Measurements from ENCODE around the gene KCNH1.
"Not testable (repeated sequence)": the region's sequence is repeated elsewhere in the genome, so short reads cannot be mapped to it uniquely, and the experiment has no call there.

The KCNH1 gene

GRCh38 chr1:210687582-210688279, 446.2 kb downstream of the KCNH1 start:
- no peak for DNase-seq (ENCODE audit: low read depth, low spot score)

- no peak for DNase-seq (ENCODE audit: low read depth, low spot score)
These were observed 447.1 kb downstream of the KCNH1 start for GRCh38 chr1:210686841-210687240.

DNA sequence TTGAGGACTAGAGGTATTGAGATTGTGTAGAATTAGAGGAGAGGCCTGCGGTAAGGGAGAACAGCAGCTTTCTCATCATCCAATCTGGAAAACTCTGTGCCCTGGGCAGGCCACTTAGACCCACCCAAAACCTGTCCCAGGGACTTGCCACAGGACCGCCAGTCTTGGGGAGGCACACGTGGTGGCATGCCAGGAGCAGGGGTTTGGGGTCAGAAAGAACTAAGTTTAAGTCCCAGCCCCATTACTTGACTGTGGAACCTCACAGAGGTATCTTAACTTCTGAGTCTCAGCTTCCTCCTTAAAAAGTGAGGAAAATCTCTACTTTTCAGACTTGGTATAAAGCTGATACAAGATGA, 448.7 kb downstream of the KCNH1 start:
- DNase-seq (ENCODE audit: low read depth, low spot score), result no peak

DNA sequence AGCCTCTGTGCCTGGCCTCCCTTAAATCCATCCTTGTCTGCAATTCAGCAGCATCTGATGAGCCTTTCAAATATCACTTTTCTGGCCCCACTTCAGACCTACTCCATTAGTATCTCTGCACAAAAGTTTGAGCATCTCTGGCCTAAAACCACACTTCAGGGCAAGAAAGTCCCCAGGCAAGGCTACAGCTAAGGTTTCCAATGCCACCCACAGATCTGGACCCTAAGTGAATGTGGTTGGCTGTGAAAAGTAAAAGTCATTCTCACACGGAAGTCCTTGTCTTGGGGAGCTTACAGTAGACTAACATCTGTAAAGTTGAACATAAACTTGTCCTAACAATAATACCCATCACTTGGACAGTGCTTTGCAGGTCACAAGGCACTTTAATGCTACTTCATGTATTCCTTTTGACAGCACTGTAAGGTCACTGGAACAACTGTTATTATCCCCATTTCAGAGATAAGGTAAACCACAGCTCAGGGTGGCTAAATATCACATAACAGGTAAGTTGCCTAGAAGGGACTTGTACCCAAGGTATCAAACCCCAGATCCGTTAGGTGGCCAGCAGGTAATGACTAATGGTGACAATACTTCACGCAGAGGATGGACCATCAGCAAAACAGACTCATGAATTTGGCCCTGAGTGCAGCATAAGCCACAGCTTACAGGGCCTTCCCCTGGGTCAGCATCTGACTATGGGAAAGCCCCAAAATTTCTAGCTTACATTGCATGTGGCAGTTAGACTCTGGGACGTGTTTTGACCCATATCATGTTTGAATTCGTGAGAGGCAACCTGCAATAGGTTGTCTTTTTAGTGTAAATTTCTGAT, 449.3 kb downstream of the KCNH1 start:
- no peak for DNase-seq (ENCODE audit: low read depth, low spot score)

DNA sequence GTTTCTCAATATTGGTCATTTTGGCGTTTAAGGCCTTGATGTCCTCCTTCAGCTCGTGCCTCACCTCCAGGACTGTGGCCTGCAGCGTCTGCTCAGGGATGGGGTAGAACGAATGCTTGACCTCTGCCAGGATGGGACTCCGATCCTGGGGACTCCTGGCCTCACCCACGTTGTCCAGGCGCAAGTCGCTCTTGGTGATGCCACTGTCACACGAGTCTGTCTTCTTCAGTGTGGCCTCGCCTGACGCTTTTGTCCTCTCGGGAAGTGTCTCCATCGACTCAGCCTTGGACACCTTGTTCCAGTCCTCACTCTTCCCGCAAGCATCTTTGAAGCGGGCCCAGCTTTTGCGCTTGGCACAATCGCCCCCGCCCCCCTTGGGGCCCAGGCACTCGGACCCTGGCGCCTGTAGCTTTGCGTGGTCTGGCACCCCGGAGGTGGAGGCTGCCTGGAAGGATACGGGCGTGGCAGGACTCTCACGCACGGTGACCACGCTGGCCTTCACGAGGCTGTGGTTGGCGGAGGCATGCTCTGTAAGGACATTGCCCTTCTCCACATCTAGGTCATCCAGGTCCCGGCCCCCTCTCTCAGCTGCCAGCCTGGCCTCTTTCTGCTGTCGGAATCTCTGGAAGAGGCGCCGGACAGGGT, 450.4 kb downstream of the KCNH1 start:
- DNase-seq (ENCODE audit: low read depth, low spot score), result no peak

GRCh38 chr1:210681158-210681557, 452.8 kb downstream of the KCNH1 start:
- no peak for DNase-seq (ENCODE audit: low read depth, low spot score)

DNA sequence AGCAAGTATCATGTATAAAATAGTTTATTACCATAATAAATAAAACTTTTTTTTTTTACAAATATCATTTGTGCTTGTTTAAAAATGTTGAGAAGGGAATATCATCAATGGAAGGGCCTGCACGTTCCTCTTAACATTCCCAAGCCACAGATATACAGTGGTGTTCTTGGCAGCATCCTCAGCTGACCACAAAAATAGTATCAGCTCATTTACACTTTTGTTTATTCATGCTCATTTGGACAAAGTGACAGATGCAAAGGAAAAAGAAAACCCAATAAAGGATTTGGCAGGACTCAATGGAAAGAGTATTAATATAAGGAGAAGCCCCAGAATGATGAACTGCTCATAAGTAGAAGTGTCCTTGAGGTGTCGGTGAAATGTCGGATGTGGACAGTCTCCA, 455.6 kb downstream of the KCNH1 start:
- DNase-seq (ENCODE audit: low read depth, low spot score), result no peak

DNA sequence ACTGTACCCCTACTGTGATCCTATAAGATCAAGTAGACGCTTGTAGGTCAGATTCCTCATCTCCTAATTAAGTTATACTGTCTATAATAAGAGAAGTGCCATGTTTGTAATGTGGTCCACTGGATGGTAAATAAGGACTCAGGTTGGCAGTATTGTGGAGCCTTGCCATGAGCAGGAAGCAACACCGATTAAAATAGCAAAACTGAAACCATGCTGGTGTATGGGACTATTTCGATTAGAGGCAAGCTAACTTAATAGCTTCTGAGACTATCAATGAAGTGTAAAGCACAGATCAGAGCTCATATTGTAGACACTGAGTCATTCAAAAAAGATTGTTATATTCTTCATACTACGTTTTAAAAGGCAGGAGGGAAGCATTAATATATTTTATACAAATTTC, 456.4 kb downstream of the KCNH1 start:
- no peak for DNase-seq (ENCODE audit: low read depth, low spot score)

- no peak for DNase-seq (ENCODE audit: low read depth, low spot score)
These were observed 457.4 kb downstream of the KCNH1 start for GRCh38 chr1:210676539-210676938.

DNA sequence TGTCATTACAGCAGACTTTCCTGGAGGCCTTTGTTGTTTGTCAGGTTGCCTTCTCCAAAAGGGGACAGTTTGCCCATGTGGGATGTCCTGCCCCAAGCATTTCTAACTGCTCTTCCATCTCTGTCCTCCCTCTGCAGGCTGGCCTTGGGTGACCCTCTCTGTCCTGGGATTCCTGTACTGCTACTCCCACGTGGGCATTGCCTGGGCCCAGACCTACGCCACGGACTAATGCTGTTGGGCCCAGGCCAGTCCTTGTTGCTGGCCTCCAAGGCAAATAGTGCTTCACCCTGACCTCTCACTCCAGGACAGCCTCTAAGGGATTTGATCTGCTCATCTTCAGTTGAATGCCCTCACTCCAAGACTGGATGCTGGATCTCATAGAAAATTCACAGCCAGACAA, 459.8 kb downstream of the KCNH1 start:
- no peak for DNase-seq (ENCODE audit: low read depth, low spot score)

DNA sequence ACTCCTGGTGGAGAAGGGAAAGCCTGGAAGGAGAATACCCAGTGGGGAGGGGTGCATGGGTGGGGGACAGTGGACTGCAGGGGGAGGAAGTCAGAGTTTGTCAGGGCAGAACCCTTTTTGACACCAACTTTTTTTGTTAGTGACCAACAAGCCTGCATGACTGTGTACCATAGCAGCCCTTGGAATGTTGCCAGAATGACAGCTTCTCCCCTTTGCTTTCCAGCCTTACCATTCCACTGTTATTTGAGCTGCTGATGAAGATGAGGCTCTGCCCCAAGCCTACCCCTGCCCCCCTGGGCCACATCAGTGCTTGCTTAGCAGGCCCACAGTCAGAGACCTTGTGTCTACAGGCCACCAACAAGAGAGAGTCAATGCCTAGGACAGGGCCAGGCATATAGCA, 464.0 kb downstream of the KCNH1 start:
- no peak for DNase-seq (ENCODE audit: low read depth, low spot score)

- peak; percentile 20 for DNase-seq (ENCODE audit: low read depth, low spot score)
These were observed 470.0 kb downstream of the KCNH1 start for GRCh38 chr1:210663730-210664573.

DNA sequence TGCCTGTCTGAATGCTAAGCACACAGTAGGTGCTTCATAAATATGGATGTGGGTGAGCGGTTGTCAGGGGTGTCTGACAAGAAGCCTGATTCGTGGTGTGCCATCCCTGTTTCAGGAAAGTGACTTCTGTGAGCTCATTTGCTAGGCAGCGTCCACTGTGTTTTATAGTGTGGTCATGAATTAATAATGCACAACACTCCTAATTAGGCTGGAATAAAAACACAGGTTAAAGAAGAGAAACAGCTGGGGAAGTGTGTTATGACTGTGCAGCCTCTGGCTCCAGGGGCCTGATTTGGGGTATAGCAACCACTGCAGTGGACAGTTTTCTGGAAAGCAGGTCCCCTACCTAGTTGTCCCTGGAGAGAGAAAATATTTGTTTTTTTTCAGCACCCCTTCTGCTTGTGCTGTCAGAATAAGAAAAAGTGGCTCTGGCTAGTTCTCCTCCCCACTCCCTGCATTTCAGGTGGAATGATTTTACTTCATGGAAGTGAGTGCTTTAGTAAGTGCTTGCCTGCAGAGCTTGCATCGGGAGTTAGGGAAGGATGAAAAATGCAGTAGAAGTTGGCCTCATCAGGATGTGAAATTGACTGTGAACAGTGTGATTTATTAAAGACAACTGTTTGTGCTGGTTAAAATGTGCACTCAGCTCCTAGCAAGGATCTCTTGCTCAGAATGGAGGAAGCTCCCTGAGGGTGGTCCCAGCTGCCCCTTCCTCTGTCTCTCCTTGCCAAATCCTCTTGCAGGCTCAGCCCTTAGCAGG, 471.5 kb downstream of the KCNH1 start:
- no peak for DNase-seq (ENCODE audit: low read depth, low spot score)

GRCh38 chr1:210661520-210661919, 472.4 kb downstream of the KCNH1 start:
- not testable (repeated sequence) for DNase-seq (ENCODE audit: low read depth, low spot score)

DNA sequence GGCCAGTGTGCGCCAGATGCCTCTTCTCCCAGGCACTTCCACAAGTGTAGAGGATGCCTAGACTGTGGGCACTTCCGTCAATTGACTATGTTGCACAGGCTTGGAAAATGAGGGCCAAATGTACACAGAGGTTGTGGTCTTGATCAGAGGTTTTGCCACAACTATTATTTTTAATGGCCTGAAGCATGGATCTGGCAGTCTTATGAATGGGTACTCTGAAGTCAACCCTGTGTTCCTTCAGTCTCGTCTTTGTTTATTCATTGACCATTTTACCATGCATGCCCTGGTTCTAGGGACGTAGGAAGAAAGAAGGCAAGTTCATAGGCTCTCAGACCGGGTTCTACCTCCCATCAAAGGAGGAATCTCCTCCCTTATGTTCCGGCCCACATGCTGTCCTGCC, 476.1 kb downstream of the KCNH1 start:
- no peak for DNase-seq (ENCODE audit: low read depth, low spot score)

DNA sequence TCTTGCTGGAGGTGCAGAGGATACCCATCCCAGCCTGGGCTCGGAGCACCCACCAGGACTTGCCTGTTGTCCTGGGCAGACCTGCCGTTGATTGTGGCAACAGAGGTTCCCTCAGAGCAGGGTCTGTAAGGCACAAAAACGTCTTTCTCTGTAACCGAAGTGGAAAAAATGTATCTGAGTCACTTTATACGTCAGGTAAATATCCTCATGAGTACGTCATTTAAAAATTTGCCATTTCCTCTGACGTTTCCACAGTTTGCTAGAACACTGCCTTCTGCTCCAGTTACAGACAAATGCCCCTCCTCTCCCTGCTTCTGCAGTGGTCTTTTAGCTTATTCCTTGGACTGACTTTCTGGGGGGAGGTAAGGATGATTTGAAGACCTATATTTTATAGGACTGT, 478.4 kb downstream of the KCNH1 start:
- DNase-seq (ENCODE audit: low read depth, low spot score), result no peak

DNA sequence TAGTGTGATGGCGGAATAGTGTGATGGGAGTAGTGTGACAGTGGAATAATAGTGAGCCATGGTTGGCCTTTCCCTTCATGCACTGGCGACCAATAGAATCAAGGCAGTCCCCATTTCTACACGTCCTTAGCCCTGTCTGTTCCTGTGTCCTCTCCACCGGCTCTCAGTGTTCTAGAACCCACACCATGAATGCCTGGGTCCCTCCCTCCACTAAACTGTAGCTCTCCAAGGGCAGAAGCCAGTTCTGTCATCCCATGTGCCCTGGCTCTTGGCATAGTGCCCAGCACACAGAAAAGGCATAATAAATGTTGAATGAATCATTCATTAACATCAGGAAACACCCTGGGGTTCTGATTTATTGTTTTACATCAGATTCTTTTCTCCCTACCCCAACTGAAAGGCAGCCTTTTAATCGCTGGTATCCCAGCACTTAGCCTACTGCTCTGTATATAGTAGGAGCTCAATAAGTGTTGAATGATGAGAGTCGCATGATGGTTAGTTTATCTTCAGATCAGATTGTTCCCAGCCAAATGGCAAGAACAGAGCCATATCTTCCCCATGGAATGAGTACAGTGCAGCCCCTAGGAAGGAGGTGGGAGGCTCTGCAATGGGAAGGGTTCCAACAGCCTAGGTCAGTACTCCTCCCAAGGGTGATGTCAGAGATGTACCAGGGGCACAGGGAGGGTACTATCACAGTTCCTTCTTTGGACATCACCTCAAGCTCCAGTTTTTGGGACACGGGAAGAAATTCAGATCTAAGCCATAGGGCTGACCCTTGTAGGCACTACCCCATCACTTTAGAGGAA, 479.6 kb downstream of the KCNH1 start:
- no peak for DNase-seq (ENCODE audit: low read depth, low spot score)

GRCh38 chr1:210653771-210654170, 480.2 kb downstream of the KCNH1 start:
- no peak for DNase-seq (ENCODE audit: low read depth, low spot score)

- no peak for DNase-seq (ENCODE audit: low read depth, low spot score)
These were observed 481.5 kb downstream of the KCNH1 start for GRCh38 chr1:210652329-210652954.

GRCh38 chr1:210650403-210650802, 483.5 kb downstream of the KCNH1 start:
- DNase-seq (ENCODE audit: low read depth, low spot score), result no peak
